Esophagus mucosa (tissue), 1 donor: ENCODE results near the gene MUC6. TPM values are rescaled to one million over a fixed set of nuclear protein-coding genes. Genes with fewer than 3 reads are reported as not detected.

Experiments used
- ATAC-seq: fragments of 200-7000 bp; cut with Tn5 transposase; one replicate; pipeline ENCODE4 v1.9.1; 2020
- total RNA-seq: library from RNA; stranded (reverse); gene quantifications from one replicate; pipeline ENCODE4 v1.2.4, GENCODE V29; 2023
- donor health status: DM: yes; HTN: yes; CAD: no.

Gene MUC6
- total RNA-seq, 1 donor from 2014 or later = not detected

DNA sequence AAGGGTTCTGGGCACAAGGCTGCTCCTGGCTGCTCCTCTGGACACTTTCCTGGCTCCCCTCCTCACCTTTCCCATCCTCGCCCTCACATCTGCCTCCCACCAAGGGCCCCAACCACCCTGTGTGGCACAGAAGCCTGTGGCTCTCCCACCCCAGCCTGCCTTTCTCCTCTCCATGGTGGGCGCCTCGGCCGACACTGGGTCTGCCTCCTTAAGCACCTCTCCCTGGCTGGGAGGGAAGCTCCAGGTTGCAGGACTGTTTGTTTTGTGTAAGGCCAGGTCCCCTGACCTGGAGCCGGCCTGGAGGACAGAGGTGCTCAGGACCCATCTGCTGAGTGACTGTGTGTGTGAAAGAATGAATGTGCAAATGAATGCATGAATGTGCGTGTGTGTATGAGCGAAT lies 14.1 kb downstream of the MUC6 start:
- ATAC-seq = no peak

DNA sequence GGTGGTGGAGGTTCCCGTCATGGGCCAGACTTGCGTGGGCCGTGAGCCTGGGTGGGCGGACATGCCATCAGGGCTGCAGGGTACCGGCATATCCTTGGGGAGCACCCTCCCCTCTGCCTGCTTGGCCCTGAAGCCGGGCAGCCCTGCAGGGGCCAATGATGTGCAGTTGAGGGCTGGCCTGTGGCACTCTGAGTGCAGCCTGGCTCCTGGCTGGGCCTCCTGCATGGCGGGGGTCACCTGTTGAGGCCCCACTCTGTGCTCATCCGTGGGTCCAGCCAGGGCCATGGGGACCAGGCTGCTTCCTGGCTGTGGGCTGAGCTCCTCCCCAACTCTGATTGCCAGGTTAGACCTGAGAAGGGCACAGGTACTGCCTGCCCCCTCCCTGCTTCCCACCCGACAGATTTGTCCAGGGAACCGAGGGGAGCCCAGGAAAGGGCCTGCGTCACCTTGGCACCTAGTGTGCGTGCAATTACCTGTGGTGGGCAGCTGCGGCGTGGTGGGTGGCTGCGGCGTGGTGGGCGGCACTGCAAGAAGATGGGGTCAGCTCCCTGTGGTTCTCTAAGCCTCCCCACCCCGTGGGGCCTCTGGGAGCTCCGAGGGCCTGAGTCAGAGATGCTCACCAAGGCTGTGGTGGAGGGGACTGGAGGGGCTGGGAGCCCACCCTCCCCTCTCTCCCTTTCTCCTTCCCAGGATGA lies 16.2 kb downstream of the MUC6 start:
- no peak for ATAC-seq

DNA sequence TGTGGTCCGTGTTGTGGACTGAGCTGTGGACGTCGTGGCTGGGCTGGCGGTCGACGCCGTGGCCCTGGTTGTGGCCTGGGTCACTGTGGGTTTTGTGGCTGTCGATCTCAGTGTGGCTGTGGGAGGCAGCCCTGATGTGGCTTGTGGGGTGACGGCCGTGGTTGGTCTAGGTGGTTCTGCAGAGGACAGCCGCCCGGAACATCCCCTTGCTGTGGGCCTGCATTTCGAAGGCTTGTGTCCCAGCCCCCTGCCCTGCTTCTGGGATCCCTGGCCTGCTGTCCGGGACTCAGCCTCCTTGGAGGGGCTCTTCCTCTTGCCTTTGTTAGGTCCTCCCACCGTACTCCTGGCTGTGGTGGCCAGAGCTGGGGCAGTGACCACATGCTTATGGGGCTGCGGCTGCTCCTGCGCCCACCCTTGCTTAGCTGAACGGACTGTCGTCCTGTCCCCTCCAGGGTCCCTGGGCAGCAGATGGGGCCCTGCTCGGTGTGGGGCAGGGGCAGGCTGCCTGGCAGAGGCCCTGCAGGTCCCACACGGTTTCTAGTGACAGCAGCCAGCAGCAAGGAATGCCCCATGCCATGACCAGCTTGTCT lies 17.1 kb downstream of the MUC6 start:
- no peak for ATAC-seq

DNA sequence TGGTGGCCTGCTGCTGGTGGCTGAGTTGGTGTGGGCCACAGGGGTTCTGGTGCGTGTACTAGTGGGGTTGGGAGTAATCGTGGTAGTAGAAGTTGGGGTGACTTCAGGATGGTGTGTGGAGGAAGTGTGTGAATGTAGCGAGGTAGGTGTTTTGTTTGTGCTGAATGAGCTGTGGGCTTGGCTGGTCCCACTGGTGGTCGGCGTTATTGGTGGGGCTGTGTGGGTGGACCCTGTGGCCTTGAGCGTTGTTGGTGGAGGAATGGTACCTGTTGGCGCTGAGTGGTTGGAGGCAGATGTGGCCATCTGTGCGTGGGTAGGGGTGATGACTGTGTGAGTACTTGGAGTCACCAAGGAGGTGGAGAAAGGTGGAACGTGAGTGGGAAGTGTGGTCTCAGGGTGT lies 18.4 kb downstream of the MUC6 start:
- ATAC-seq = no peak

DNA sequence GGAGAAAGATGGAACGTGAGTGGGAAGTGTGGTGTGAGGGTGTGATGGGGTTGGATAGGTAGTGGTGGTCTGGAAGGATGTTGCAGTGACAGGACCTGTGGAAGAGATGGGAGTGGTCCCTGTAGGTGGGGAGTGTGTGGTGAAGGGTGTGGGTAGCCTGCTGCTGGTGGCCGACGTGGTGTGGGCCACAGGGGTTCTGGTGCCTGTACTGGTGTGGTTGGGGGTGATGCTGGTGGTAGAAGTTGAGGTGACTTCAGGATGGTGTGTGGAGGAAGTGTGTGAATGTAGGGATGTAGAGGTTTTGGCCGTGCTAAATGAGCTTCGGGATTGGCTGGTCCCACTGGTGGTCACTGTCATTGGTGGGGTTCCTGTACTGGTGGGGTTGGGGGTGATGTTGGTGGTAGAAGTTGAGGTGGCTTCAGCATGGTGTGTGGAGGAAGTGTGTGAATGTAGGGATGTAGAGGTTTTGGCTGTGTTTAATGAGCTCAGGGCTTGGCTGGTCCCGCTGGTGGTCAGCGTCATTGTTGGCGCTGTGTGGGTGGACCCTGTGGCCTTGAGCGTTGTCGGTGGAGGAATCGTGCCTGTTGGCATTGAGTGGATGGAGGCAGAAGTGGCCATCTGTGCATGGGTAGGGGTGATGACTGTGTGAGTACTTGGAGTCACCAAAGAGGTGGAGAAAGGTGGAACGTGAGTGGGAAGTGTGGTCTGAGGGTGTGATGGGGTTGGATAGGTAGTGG lies 19.1 kb downstream of the MUC6 start:
- peak; percentile 44 for ATAC-seq

DNA sequence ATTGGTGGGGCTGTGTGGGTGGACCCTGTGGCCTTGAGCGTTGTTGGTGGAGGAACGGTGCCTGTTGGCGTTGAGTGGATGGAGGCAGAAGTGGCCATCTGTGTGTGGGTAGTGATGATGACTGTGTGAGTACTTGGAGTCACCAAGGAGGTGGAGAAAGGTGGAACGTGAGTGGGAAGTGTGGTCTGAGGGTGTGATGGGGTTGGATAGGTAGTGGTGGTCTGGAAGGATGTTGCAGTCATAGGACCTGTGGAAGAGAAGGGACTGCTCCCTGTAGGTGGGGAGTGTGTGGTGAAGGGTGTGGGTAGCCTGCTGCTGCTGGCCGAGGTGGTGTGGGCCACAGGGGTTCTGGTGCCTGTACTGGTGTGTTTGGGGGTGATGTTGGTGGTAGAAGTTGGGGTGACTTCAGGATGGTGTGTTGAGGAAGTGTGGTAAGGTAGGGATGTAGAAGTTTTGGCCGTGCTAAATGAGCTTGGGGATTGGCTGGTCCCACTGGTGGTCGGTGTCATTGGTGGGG lies 19.9 kb downstream of the MUC6 start:
- ATAC-seq = peak; percentile 52

DNA sequence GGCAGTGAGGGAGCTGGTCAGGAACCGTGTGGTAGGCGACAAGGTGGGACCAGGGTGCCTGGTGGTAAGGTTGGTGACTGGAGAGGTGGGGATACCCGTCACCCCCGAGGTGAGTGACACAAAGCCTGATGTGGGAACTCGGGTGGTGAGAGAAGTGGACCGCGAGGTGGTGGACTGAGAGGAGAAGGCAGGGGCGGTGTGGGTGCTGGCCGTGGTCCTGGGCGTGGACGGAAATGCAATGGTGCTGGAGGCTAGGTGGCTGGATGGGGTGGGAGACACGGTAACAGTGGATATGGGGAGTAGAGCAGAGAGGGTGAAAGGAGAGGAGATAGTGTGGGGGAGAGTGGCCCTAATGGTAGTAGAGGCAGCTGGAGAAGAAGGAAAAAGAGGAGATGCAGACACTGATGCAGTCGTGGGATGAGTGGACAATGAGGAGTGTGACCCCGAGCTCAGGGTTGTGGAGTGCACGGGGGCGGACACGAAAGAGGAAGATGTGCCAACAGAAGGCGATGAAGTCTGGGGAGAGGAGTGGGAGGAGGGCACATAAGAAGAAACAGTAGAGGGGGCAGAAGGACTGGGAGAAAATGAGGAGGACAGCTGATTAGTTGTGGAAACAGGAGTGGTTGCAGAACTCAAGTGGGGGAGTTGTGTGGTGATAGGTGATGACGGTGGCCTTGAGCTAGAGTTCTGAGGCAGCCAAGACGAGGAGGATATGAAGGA lies 20.5 kb downstream of the MUC6 start:
- ATAC-seq = no peak

DNA sequence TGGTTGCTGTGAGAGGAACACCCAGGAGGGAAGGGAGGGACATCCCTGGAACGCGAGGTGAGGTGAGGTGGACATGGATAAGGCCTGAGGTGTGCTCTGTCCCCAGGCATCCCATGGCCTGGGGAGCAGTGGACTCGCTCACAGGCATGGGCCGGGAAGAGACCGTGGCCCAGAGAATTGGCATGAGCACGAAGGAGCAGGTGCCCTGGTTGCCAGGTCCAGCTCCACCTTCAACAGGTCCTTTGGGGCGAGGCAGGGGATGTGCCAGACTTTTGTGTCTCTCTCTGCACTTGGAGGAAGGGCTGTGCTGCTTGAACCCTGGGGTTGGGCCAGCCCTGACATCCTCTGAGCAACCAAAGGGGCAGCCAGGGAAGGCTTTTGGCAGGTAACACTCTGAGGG lies 21.5 kb downstream of the MUC6 start:
- ATAC-seq = no peak

DNA sequence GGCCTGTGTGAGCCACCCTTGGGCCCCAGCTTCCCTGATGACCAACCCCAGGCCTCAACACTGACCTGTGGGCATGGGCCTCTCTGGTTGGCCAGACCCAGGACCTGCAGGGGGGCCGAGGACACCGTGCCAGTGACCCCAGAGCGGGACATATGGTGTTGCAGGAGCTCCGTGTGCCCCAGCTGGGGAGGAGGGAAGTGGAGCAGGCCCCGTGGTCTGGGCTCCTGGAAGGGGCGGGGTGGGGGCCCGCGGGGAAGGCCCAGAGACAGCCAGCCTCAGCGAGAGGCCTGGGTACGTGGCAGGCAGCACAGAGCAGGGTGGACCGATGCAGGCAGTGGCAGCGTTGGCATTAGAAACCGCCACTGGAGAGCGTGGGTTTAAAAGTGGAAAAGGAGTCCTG lies 22.2 kb downstream of the MUC6 start:
- ATAC-seq = no peak

DNA sequence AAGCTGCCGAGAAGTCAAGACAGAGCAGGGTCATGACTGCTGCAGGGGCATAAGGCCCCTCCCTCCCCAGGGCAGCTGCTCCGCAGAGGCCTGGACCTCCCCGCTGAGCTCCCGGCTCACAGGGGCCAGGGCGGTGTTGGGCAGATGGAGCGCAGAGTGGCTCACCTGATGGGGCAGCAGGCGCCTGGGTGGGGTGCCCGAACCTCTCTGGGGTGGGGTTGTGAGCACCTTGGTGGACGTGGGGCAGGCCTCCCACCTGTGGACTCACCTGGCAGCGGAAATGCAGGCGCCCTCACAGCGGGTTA lies 22.9 kb downstream of the MUC6 start:
- ATAC-seq = no peak

DNA sequence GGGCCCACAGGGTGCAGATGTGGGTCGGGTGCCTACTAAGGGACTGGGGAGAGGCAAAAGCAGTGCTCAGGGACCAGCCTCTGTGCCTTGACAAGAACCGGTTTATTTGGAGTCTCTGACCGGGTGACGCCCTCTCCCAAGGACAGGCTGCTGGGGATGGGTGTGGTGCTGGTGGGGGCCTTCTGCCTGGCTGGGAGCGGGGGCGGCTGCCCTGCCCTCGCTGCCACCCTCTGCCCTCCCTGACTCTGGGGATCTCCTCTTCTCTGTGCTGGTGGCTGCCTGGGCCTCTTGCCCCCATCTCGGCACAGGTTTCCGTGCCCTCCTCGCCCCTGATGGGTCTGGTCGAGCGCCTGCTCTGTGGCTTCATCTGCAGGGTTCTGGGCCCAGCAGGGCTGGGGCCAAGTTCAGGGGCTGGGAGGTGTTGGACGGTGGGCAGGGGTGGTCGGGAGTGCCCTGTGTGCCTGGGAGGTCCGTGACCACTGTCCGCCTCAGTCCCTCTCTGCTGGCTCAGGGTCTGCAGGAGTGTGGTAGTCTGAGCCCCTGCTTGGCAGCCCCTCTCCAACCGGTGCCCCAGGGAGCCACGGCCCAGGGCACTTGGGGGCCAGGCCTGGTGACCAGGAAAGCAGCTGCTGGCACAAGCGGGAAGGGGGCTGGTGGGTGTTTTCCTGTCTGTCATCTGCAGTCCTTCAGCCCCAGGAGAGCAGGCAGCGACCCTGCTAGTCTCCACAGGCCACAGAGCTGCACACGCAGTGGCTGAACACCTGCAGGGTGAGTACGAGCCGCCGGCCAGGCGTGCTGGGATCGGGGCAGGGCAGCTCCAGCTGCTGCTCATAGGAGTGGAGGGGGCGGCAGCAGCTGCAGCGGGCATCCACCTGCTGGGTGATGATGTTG lies 23.5 kb downstream of the MUC6 start:
- ATAC-seq = no peak

DNA sequence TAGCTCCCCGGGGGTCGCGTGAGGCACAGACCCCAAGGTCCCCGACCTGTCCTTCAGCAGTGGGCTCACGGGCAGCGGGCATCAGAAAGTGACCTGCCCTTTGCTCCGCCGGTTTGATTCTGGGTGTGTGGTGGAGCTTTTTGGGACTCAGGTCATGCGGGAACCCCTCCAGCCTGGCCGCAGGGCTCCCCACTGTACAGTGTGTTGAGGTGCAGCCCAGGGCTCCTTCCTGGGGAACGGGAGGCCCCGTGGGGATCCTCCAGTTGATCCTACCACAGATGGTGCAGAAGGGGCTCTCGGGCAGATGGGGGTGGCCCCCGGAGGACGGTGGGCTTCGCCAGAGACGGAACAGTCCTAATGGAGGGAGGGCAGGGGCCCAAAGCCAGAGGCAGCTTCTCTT lies 24.2 kb downstream of the MUC6 start:
- ATAC-seq = no peak

DNA sequence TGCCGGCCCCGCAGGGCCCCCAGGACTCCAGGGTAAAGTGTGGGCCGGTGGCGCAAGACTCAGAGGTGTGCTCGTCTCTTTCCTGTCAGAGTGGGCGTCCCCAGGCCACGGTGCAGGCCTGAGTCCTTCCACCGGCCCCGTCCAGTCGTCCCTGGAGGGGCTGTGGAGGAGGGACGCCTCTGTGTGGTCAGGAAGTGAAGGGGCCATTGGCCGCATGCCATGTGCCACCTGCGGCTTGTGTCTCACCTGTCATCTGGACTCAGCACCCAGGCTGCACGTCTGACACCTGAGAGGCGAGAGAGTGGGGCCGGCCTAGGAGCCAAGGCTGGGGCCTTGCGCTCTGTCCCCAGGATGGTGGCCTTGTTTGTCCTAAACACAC lies 25.2 kb downstream of the MUC6 start:
- no peak for ATAC-seq

DNA sequence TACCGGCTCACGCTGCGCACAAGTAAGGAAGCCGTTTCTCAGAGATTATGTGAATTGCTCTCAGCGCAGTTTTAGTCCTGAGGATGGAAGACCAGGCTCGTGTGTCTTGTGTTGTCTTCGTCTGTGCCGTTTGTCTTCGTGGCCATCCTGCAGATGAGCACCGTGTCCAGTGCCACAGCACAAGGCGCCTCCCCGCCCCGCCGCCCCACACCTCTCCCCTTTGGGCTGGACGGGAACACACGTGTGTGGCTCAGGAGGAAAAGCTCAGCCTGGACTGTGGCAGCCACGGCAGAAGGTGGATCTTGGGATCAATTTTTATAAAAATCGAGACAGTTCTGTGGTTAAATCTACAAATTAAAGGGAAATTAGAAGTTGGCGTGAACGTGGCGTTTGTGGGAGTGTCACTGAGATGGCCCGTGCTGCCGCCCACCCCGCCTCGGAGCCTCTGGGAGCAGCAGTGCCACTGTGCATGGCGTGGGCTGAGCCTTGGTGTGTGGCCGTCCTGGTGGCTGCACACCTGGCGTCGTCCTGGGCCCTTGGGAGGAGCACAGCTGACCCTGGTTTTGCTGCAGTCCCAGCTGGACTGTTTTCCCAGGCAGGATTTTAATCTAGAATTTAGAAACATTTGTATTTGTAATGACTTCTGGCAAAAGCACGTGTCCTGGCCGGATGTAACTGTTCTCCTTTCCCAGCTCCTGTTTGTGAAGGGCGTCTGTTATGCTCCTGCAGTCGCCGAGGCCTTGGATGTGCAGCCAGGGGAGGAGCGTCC lies 25.8 kb downstream of the MUC6 start:
- ATAC-seq = no peak

DNA sequence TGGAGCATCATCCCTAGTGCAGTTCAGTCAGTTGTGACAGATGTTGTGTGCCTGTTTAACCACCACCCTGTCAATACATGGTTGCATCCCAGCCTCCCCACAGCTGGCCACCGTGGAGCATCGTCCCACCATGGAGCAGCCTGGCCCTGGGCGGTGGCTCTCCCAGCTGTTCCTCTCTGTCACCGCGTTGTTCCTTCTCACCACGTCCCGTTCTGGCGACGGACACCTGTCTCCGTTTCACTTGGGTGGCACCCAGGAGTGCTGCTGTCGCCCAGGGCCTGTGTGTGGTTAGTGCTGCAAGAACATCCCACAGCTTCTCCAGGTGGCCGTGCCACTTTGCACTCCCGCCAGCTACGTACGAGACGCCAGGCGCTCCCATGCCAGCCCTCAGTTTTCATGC lies 26.5 kb downstream of the MUC6 start:
- ATAC-seq = no peak

DNA sequence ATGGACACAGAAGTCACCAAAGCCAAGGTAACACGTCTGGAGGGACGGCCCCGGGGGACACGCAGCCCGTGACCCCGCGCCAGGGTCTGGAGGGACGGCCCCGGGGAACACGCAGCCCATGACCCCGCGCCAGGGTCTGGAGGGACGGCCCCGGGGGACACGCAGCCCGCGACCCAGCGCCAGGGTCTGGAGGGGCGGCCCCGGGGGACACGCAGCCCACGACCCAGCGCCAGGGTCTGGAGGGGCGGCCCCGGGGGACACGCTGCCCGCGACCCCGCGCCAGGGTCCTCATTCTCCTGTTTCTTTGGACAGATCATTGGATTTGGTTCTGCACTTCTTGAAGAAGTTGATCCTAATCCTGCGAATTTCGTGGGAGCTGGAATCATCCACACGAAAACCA lies 27.1 kb downstream of the MUC6 start:
- ATAC-seq = no peak

DNA sequence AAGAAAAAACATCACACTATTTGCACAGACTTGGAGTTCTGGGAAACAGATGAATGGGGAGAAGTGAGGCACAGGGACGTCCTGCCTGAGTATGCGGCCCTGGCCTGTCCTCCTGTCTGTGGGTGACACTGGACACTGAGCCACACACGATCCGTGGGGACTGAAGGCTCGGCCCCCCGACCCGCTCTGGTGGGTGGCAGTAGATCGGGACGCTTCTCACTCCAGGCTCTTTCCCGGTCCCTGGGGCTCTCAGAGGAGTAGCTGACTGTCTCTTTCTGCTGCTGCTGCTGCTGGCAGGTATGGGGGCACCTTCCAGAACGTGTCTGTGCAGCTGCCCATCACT lies 27.7 kb downstream of the MUC6 start:
- ATAC-seq = no peak

DNA sequence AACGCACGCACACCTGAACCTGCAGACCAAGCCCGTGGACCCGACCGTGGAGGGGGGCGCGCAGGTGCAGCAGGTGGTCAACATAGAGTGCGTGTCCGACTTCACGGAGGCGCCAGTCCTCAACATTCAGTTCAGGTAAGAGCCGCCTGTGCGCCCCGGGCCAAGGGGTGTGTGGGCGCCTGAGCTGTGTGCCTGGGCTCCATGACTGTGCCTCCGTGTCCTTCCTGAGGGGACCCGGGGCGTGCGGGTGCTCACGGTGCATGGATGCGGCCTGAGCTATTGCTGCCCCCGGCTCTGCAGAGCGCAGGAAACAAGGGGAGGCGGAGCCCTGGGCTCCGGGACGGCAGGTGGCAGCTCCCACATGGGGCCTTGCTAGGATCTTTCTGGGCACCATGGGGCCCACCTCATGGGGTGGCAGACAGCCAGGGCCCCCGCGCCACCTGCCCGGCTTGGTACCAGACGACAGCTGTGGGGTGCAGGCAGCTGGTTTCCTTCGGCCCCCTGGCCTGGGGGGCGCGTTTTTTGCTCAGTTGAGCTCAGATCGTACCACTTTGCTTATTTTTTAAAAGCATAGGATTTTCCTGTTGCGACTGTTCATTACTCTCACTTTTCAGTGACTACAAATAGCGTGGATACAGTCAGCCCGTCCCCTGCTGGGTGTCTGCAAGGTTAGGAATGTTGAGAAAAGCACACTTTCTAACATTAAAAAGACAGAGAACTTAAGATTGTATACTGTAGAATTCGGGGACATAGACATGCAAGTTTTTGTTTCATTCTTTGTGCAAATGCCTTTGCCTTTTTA lies 28.3 kb downstream of the MUC6 start:
- no peak for ATAC-seq

DNA sequence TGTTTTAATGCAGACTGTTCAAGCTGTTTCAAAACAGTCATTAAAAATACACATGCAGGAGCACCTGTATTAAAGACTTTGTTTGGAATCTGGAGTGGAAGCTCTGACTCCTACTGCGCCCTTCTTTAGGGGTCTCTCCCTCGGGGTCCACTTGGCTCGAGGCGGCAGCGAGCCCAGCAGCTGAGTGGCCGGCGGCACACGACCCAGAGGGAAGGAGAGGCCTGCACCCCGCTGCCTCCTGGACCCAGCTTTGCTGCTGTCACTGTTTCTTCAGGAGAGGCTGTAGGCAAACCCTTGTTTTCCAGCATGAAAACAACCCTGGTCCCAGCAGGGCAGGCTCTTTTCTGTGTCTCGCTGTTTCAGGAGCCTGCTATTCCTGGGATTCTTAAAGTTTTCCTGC lies 29.2 kb downstream of the MUC6 start:
- no peak for ATAC-seq

DNA sequence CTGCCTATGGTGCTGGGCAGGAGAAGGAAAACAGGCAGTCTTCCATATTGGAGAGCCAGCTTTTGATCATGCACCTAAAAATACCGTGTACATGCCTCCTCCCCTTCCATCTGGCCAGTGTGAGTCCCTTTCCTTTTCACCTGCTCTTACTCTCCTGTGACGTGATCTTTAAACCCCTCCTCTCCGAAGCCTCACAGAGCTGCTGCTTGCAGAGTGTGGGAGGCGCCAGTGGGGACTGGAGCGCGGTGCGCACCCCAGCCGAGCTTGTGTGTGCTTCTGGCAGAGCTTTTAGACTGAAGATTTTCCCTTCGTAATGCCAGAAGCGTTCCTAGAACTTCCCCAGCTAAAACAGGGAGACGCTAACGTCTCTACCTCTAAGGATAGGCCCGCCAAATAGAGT lies 29.8 kb downstream of the MUC6 start:
- no peak for ATAC-seq

DNA sequence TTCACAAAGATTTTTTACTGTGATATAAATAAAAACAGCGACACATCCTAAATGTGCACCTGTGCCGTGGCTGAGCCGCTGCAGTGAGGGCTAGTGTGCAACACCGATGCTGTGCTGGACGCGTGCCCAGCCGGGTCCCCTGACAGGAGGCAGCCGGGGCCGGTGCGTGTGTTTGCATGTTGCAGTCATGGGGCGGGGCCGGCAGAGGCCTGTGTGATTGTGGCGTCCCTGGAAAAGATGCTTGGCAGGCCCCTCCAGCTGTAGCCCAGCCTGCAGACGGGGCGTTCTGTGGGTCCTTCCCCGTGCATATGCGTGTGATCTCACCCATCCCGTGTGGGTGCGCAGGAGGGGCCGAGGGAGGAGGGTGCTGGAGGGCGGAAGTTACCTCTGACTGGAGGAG lies 30.6 kb downstream of the MUC6 start:
- peak; percentile 21 for ATAC-seq
